HuH-7 (cell line): Measurements from ENCODE around the gene PPP6R3.

Experiments
- DNase-seq: peaks from one replicate; pipeline ENCODE4 v3.0.0; 2011; ENCODE audit warnings: low spot score

The PPP6R3 gene

DNA sequence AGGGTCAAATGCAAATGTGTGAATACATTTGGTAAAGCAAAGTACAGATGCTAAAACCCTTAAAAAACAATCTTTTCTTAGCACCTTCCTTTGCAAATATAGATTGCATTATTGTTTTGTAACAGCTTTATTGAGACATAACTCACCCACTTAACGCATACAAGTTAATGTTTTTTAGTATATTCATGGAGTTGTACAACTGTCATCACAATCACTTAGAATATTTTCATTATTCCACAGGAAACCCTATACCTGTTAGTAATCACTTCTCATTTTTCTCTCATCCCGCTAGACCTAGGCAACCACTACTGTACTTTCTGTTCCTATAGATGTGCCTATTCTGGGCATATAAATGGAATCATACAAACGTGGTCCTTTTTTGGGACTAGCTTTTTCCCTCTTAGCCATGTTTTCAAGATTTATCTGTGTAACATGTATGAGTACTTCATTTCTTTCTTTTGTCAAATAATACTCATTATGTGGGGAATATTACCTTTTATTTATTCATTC is 34.7 kb downstream of the PPP6R3 start:
- DNase-seq, result no peak

DNA sequence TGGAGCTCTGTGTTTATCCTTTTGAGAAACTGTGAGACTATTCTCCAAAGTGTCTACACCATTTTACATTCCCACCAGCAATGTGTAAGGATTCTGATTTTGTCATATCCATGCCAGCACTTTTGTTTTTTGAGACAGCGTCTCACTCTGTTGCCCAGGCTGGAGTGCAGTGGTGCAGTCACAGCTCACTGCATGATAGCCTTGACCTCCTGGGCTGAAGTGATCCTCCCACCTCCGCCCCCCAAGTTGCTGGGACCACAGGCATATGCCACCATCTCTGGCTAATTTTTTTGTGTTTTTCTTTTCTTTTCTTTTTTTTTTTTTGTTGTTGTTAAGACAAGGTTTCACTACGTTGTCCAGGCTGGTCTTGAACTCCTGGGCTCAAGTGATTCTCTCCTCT is 35.3 kb downstream of the PPP6R3 start:
- DNase-seq, result no peak

DNA sequence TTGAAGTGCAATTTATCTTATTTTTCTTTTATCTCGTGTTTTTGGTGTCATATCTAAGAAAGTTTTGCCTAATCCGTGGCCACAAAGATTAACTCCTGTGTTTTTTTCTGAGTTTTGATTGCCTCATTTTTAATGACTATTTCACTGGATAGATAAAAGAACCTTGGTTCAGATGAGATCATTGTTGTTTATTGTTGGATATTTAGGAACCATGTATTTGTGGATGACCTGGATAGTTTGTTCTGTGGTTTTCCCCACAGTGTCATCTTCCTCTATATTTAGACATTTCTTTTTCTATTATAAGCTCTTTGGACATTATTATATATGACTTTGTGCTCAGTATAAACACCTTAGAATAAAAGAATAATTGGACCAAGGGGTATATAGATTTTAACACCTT is 37.2 kb downstream of the PPP6R3 start:
- no peak for DNase-seq

DNA sequence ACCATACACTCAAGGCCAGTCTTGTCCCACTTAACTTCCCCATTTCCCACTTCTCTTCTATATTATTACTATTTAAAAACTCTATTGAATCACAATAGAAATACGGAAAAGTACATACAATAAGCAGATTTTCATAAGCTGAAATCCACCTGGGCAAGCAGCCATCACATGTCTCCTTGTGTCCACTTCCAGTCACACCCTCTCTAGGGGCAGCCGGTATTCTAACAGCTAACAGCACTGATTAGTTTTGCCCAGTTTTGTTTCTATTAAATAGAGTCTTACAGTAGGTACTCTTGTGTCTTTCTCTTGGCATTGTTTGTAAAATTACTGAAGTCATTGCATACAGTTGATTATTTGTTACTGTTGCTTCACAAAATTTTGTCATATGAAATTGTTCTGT is 37.8 kb downstream of the PPP6R3 start:
- DNase-seq, result no peak

DNA sequence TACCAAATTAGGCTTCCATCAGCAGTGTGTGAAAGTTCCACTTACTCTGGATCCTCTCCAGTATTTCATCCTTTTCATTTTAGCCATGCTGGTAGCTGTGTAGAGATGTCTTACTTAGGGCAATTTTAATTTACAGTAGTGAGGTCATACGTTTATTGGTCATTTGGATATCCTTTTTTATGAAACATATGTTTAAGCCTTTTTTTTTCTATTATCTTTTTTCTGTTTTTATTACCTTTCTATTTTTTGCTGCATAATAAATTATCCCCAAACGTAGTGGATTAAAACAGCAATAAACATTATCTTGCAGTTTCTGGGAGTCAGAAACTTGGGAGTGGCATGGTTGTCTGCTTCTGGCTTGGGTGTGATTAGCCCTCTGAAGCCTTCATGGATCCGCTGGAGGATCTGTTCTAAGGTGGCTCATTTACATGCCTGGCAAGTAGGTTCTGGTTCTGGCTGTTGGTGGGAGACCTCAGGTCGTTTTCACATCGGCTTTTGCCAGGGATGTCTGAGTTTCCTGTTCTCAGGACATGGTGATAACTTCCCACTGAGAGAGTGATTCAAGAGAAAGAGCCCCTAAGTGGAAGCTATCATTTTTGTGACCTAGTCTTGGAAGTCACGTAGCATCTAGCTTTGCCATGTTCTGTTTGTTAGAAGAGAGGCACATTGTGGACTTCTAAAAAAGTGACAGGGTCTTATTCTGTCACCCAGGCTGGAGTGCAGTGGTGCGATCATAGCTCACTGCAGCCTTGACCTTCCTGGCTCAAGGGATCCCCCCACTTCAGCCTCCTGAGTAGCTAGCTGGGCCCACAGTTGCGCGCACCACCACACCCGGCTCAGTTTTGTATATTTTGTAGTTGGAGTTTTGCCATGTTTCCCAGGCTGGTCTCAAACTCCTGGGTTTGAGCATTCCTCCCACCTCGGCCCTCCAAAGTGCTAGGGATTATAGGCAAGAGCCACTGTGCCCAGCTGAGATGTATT is 38.6 kb downstream of the PPP6R3 start:
- no peak for DNase-seq

DNA sequence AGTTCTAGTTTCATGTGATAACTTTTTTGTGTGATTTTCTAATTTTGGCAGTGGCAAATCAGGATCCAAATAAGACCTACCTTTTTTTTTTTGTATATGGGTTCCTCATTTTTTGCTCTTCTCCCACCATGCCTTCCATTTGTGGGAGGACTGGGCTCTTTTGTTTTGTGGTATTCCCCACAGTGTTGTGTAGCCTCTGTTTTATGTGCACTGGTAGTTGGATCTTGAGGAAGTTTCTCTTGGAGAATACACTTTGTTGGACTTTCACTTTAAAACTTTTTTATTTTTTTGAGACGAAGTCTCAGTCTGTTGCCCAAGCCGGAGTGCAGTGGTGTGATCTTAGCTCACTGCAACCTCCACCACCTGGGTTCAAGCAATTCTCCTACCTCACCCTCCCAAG is 39.7 kb downstream of the PPP6R3 start:
- DNase-seq, result no peak

DNA sequence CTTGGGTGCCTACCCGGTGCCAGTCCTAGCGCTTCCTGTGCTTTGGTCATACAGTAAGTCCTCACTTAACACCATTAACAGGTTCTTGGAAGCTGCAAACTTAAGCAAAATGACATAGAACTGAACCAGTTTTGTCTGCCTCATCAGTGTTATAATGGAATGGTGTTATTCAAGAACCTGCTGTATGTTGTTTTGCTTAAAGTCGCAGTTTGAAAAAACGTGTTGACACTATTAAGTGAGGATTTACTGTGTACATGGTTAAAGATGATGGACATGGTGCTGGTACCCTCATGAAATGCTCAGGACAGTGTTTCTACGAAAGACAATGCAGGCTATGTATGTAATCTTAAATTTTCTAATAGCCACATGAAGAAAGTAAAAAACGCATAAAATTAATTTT is 41.3 kb downstream of the PPP6R3 start:
- no peak for DNase-seq

DNA sequence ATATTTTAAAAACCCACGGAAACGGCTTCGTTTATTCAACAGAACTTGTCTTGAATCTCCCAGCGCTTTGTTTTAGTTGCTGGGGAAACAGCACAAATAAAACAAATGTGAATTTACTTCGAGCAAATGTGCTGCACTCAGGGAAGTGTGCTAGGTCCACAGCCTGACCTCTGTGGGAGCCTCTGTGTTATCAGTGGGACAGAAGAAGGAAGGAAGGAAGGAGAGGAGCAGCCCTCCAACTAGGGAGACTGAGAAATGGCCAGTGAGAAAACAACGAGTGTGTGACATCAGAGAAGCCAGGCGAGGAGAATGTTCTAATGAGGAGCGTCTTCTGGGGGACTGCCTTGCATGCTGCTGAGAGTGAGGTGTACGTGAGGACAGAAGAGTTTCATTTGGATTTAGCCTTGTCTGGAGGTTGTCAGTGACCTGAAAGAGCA is 42.7 kb downstream of the PPP6R3 start:
- no peak for DNase-seq

DNA sequence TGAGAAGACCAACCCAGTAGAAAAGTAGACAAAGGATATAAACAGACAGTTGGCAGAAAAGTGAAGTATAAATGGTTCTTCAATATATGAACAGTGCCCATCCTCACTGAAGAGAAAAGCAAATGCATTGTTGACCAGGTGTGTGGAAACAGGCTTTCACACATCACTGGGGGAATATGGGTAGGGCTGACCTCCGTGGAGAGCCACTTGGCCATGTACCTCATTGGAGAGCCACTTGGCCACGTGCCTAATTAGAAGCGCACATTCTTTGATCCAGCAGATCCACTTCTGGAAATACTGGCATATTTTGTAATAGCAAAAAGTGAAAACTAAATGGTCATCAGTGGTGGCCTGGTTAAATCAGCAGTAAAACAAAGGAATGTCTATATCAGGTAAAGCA is 43.2 kb downstream of the PPP6R3 start:
- DNase-seq, result no peak

DNA sequence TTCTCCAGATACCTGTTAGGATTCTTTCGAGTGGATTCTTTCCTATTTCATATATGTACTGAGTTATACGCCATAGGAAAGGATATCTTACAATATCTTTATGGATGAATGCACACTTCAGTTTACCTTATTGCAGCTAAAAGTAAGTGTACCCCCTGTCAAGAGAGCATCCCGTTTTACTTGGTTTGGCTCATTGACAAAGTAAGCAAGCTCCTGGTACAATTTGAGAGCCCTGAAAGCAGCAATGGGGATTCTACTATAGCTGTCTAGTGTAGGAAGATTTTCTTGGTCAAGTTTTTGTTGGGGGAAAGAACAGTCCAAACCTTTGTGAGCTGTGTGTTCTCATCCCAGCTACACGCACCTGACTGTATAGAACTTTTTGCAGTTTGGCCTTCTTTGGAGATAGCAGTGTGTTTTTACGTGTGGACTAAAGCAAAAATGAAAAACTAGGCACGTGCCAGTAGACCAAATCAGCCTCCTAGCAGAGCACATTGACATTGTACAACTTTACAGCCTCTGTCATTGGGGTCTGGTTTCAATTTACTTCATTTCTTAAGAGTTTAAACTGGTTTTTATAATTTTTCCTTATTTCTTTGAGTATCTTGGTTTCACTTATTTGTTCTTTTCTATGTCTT is 44.0 kb downstream of the PPP6R3 start:
- DNase-seq, result no peak

DNA sequence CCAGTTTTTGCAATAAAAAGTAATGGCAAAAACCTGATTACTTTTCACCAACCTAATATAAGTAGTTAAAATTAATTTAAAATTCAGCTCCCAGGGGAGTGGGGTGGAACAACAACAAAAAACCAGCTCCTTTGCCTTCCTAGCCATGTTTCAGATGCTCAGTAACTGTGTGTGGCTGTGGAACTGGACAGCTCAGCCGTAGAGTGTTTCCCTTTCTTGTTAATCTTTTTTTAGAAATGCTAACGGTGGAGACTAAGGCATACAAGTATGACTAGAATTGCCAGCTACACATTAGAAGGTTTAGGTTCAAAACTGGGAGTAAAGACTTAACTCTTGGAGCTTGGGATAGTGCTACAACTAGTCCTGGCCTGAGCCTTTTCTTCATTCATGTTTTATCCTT is 45.0 kb downstream of the PPP6R3 start:
- no peak for DNase-seq

DNA sequence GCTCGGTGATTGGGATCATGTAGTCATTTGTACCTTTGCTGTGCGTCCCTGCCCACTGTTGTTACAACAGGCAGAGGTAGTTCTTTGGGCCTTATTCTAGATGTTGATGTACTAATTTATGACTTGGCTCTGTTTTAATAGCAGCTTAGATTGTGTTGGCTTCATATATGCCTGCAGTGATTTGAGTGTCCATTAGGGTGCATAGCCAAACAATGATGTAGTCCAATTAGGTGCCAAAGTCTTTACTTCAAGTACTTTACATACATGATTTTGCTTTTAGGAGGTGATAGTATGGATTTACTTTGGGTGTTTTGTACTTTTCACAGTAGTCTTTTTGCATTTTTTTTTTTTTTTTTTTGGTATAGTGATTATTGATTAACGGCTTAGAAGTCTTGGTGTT is 46.4 kb downstream of the PPP6R3 start:
- peak; percentile 41 for DNase-seq

DNA sequence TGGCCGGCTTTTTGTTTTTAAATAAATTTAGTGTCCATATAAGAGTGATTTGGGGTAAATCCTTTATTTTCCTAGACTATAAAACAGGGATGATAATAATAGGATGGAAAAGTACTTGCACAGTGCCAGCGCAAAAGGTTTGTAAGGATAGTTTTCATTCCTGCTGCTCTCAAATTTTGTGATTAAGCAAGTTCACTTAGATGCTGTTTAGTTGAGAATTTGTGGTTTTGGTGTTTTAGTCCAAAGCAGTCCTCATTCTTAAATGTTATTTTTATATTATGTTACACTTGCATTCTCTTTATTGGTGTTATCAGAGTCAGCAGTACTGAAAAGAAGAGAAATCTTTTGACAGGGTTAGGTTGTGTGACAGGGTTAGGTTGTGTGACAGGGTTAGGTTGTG is 47.9 kb downstream of the PPP6R3 start:
- DNase-seq, result no peak

DNA sequence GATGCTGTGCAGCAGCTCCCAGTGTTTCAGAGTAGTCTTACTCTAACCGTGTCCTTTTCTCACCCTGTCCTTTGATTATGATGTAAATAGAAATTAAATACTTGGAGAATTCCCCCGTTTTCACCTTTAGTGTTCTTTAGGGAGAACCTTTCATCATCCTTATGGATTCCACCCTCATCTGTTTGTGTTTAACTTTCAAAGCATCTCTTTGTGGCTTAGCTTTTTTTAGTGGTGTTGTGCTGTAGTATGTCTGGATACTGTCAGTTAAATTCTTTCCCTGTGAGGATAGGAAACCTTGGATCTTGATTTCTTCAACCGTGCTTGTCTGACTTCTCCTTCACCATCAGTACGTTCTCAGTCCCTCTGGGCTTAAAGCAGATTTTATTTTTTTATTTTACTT is 48.5 kb downstream of the PPP6R3 start:
- DNase-seq, result no peak

DNA sequence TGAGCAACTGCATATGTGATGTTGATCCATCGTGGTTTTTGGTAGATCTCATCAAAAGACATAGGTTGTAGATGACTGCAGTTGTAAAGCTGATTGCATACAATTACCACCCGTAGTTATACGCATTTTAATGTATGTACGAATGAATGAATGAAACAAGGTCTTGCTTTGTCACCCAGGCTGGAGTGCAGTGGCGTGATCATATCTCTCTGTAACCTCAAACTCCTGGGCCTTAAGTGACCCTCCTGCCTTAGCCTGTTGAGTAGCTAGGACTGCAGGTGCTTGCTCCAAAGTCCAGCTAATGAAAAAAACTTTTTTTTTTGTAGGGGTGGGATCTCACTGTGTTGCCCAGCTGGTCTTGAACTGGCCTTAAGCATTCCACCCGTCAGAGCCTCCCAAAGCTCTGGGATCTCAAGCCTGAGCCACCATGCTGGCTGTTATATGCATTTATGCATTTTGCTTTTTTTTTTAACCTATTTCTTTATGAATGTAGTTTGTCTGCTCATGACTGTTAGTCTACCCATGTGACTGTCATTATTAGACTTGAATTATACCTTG is 53.5 kb downstream of the PPP6R3 start:
- no peak for DNase-seq

DNA sequence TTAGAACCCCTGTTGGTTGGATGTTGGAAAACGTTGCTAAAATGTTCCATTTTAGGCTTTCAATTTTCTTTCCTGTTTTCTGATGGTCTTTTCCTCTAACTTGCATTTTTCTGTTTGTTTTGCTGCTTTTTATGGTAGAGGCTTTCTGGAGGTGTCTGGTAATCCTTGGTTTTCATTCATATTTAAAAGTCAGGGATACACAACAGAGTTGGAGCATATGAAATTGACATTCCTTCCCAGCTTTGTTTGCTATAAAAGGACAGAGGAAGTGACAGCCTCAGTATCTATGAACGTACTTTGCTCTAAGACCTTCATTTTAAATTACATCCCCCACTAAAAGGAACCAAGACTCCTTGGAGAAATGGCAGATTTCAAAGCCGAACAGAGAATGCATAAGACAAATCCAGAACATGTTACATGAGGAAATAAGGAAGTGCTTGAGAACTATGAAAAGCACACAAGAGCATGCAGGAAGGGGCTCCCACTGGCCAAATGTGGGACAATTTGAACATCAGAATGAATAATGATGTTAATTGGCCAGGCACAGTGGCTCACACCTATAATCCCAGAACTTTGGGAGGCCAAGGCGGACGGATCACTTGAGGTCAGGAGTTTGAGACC is 56.7 kb downstream of the PPP6R3 start:
- no peak for DNase-seq

DNA sequence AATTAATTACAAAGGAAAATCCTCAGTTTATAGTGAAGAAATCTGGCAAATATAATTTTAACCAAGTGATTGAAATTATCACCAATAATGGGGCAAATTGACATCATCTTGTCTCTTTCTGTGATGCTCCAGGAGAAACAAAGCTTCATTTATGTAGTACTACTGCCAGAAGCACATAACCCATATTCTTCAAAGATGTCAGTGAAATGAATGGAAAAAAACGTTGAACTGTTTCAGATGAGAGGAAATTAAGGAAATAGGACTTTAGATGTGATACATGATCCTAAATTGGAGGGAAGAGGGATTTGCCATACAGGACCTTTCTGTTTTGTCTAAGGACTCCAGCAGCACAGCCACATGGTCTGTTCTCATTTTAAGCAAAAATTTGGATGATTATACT is 57.6 kb downstream of the PPP6R3 start:
- DNase-seq, result no peak

DNA sequence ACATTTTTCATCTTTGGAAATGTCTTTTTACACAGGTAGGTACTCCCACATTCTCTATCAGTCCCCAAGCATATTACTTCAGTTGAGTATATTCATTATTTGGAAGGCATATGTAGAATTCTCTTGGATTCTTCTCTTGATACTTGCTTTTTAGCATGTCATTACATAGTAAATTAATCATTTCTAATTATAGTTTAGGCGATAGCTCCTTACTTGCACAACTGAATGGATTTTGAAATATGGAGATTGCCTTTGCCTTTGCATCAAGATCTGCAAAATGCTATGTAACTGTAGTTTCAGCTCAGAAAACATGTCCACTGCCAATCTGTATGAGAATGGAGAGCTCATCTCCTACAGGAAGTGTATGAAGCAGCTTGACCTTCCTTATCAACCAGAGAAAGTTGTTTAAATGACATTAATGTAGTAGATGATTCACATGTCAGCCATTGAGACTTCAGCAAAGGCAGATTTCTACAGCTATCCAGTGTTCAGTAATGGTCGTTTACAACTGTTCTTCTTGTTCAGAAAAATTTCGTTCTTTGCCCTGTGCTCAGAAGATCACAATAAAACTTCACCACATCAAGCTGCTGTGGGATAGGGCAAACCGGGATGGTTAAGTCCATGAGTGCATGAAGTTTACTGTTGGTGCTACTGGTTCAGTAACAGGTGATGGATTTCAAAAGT is 61.6 kb downstream of the PPP6R3 start:
- no peak for DNase-seq

DNA sequence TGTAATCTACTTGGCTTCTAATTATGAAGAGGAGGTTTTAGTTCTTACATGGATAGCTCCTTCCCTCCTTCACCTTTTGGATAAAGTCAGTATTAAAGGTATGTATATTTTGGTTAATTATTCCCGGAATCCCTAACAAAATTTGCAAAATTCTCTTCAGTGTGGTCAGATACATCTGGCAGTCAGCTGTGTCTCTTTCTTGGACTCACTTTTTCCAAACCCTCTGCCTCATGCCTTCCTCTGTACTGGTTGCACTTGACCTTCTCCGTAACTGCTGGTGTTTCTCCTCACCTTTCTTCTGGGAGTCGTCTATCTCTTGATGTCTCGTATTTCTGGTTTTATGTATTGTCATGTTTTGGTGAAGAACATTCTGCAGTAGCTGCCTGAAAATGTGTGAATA is 62.5 kb downstream of the PPP6R3 start:
- DNase-seq, result no peak

DNA sequence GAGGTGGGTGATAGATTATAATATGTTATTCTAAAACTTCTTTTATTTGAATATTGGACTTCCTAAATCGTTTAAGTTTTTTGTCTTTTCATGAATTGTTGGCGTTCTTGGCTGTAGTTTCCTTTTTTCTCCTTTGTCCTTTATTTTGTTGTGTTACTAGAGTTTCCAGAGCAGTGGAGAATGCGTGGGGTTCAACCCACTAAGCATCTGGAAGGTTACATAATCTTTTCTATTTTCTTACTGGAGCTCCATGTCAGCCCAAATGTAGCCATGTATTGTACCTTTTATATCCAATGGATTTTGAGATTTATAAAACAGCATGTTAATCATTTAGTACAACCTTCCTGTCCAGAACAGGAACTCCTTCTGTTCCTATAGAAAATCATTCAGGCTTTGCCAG is 63.2 kb downstream of the PPP6R3 start:
- DNase-seq, result no peak

DNA sequence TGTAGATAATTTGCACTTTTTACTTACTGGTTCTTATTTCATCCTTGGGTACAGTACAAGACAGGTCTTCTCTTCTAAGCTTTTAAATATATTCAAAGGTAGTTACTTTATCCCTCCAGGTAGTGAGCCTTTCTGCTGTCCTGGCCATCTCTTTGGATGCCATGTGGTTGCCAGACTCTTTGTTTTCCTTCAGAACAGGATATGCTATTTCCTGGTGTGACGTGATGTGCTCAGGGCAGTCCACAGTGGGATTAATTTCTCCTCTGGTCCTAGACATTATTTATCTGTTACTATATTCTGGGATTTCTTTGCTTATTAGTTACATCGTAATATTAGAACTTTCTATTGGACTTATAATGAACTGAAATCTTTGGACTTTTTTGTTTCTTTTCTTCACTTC is 63.7 kb downstream of the PPP6R3 start:
- no peak for DNase-seq

DNA sequence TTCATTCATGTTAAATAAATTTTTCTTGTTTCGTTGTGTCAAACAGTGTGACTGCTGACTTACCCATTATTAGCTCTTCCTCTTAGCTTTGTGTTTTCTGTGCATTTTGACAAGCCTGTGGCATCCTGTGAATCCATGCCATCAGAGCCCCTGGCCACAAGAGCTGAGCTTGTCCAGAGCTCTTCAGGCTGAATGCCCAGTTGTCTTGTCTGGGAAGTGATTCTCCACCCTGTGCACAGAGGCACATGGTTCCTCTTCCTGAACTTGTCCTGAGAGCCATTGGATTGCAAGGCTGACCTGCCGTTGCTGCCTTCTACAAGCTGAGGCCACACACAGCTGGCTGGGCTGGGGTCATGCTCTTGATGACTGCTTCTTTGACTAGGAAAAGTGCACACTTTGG is 64.1 kb downstream of the PPP6R3 start:
- no peak for DNase-seq
